HG03097 (cell line): ENCODE measurements around the gene CBFB.
"Not testable (repeated sequence)": the region's sequence is repeated elsewhere in the genome, so short reads cannot be mapped to it uniquely, and the experiment has no call there.

Experiments used
- ATAC-seq: cut with Tn5 transposase; IDR thresholded peaks from one replicate; pipeline ENCODE4 v1.9.1; 2021; ENCODE audit not compliant: unreplicated experiment, low FRiP score

The CBFB gene

DNA sequence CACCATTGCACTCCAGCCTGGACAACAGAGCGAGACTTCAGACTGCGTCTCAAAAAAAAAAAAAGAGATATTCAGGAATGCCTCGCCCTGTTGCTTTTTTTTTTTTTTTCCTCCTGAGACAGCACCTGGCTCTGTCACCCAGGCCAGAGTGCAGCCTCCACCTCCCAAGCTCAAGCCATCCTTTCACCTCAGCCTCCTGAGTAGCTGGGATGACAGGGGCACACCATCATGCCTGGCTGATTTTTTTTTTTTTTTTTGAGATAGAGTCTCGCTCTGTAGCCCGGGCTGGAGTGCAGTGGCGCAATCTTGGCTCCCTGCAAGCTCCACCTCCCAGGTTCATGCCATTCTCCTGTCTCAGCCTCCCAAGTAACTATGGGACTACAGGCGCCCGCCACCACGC lies 88.8 kb downstream of the CBFB start:
- ATAC-seq: no peak

DNA sequence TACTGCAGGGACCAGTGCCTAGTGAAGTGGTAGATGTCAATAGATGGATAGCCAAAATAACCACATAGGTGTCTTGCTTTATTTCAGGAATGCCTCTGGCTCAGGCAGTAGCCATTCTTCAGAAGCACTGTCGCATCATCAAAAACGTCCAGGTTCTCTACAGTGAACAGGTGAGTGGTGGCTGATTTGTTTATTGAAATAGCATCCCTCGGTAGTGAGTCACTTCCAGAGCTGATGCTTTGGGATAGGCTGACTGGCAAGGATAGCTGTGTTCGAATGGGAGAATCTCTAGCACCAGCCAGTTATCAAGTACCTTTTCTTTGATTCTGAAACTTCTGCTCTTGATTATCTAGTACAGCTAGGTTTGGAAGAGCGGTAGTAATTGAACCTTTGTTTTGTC lies 91.1 kb downstream of the CBFB start:
- no peak for ATAC-seq

DNA sequence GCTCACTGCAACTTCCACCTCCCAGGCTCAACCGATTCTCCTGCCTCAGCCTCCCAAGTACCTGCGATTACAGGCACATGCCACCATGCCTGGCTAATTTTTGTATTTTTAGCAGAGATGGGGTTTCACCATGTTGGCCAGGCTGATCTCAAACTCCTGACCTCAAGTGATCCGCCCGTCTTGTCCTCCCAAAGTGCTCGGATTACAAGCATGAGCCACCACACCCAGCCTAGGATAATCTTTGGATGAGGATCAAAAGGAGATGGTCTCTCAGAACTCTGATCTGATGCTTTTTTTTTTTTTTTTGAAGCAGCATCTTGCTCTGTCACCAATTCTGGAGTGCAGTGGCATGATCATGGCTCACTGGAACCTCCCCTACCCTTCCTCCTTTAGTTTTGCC lies 93.8 kb downstream of the CBFB start:
- ATAC-seq: not testable (repeated sequence)

DNA sequence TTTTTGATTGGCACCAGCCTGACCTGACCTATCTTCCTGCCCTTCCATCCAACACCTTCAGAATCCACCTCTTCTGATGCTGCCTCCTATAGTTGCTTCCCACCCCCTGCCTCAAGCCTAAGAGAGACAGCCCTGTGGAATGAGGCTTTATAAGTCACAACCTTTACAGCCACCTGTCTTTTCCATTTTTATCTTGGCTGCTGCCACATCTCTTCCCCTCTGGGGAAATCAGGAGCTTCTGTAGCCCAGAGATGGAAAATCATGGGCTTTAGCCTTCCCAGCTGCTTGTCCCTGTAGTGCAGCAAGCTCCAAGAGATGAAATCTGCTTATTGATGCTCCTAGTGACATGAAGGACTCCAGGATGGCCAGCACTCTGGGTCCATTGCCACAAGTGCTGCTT lies 99.5 kb downstream of the CBFB start:
- no peak for ATAC-seq

DNA sequence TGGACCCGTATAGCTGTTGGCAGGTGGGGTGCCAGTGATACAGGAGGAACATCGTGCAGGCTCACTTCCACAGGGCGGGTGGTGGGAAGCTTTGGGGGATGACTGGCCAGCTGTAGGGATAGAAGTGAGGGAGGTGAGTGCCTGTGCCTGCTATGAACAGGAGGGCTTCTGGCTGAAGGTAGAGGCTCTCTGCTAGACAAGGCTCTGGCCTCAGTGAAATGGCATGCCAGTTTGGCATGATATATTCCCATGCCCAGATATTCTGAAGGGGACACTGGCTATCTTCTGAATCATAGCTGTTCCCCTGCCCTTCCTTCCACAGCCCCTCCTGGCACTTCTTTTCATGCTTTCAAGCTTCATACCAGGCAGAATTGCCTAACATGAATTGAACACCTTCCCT lies 99.9 kb downstream of the CBFB start:
- ATAC-seq: no peak

DNA sequence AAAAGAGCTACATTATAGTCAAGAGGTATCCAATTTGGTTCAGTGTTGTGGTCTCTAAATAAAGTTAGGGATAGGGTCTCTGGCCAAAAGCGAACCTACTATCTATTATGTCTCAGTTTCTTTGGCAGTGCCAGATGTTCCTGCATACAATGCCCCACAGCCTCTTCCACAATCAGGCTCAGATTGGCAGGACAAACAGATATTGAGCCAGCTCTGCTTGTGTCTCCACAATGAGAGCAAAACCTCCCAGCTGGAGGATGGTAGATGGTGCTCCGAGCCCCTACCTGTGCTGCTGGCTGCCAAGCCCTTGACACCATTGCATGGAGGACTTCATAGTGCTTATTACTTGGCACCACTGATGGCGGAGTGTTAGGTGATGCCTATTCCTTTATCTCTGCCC lies 100.5 kb downstream of the CBFB start:
- ATAC-seq: no peak

DNA sequence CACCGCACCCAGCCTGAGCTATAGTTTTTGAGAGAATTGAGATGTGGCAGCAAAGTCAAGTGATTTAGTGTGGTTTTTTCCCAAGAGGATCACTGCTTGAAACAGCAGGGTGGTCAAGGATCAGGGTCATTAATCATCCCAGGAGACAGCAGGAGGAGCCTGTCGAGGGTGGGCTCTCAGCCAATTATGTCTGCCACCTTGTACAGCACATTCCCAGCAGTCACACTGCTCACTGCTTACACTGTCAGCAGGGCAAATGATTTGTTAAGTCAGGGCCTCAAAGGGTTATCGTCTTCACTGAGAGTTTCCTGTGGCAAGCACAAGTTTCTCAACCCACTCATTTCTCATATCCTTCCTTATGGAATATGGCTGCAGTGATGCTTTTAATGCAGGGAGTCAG lies 108.7 kb downstream of the CBFB start:
- ATAC-seq: no peak

DNA sequence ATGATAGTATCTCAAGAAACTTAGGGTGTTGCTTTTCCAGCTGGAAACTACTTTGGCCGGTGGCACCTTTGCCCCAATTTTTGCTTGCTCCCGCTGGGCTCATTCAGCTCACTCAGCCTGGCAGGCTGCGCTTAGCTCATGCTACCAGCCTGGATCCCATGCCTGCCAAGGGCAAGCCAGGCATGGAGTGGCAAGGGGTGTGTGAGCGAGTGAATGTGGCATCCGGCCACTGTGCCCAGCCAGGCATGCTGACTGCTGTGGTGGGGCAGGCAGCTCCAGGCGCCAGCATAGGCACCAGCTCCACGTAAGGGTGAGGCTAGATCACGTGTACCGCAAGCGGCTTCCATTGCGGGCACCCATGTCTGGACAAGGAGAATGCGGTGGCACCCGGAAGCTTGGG lies 112.4 kb downstream of the CBFB start:
- ATAC-seq: no peak

DNA sequence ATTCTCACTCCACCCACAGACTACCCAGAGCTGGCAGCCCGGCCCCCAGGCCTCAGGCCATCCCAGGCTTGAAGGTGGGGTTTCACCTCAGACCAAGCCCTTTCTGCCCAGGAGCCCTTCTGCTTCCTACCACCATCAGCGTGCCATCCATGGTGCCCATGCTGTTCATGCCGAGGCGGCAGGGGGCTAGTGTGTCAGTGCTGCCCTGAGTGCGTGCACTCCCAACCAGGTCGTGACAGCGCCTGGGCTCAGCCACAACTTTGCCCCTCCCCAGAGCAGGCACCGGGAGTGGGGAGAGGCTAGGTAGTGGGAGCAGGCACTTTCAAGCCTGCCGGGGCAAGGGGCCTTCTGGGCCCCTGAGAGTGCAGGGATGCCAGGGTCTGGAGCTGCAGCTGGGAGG lies 113.4 kb downstream of the CBFB start:
- ATAC-seq: no peak

DNA sequence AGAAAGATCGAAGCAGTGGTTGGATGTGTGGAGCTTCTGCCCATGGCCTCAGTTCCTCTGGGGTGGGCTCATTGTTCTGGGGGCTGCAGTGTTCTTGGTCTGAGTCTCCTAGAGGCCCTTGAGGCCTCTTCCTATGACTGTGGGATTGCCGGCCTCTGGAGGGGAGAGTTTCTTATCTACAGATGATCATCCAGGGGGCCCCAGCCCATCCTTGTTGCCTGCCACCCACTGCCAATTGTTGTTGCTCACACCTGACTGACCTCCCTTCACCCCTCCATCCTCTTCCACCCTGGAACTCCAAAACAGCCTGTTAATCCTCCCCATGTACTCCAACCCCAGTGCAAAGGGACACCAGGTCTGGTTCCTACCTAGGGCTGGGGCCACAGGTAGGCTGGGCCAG lies 116.0 kb downstream of the CBFB start:
- ATAC-seq: no peak

DNA sequence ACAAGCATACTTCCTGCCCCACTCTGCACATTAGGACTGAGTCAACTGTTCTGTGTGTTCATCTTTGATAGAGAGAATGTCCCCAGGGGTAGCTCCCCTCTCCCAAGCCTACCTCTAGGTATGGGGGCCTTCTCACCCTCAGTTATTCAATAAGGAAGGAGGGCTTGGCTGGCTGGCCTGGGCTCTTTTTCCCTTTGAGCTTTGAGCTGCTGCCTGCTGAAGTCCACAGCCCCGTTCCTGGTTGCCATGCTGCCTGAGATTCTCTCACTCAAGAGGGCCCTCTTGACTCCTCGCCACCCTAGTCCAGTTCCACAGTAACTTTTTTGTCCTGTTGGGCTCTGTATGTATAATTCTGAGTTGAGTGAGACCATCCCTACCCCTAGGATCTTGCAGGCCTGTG lies 116.8 kb downstream of the CBFB start:
- ATAC-seq: no peak

DNA sequence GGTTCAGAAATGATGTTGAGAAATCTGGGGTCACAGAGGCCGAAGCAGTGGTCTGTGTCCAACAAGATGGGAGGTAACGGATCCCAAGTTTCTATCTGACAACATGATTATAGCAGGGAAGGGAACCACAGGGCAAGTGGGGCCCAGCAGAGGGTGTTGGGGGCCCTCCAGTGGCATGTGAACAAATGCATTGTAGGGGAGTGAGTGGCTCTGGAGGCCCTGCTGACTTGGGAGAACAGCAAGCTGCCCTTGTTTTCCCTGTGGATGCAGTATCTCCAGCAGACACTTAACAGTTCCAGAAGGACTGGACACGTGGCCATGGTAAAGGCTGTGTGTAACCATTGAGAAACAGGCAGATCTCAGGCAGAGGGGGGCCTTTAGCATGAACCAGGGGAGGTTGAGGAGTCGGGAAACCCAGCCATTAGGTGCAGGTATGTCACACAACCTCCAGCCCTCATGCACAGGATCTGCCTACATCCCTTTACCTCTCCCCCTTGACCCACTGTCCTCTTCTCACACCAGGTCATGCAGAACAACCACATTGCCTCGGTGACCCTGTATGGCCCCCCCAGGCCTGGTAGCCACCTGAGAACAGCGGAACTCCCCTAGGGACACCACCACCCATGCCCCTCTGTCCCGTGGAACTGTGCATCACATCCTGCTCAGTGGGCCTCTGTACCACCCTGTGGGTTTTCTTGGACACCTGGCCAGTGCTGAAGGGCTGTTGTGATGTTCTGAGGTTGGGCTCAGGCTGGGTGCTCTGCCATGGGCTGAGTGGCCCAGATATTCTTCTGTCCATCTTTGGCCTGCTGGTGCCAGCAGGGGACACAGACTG lies 117.8 kb downstream of the CBFB start:
- ATAC-seq: no peak

DNA sequence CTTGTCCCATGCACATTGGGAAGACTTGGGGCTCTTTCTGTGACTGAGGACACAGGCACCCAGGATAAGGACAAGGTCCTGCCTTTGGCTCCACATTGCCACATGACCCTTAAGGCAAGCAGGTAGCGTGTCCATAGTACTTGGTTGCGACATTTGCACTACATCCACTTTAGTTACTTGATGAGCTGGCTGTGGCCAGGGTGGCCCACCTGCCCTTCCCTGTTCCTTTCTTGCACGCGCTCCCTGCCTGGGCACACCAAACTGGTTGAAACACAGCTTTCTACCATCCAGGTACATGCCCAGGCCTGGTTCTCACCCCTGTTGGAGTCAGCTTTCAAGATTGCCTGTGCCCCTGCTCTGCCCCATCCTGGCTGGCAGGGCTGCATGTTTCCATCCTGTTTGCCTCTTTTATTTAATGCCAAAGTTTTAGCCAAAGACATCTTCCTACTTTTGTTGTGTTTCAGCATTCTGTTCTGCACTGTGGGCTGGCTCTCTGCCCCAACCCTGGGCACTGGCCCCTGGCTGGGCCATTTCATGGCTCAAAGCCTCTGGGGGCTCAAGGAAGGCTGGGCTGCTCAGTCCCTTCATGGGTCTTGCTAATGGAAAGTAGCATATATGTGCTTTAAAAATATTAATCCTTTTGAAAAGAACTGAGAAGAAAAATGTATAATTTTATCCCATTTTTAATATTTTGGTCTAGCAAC lies 118.6 kb downstream of the CBFB start:
- no peak for ATAC-seq

DNA sequence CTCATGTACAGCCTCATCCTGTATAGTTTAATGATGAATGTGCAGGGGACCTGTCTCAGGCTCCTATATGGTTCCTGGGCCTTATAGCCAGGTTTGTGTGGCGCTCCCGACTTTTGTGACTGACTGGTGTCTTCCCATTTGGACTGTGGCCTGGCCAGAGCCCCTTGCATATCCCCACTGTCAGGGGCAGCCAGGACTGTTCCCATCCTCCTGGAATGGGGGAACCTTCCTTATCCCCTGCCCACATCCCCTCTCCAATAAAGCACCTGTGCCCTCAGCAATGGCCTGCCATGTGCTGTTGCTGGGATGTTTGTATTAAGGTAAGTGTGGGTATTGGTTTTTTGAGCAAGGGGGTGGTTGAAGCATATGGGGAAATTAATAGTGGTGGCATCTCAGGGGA lies 119.3 kb downstream of the CBFB start:
- ATAC-seq: no peak

DNA sequence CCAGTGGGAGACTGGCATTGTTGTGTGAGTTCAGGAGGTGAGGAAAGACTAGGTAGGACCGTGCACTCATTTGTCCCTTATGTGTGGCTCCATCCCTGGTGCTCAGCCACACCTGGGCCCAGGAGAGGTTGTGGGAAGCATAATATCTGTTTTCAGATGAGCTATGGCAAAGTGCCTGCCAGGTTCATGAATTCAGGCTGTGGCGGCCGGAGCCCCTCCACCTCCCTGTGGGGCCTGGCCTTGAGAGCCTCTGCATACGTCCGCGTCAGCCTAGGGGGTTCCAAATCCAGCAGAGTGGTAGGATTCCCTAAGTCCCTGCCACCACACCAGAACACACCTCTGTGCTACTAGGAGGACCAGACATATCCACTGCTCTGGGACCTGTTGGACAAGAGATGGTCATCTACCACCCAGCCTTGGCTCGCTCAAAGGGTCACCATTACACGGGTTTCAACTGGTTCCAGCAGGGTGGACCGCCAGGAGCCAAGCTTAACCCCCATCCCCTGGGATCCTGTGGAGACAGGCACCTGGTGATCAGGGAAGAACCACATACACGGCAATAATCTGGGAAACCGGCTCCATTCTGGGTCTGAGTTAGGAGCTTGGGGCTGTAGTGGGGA lies 119.8 kb downstream of the CBFB start:
- ATAC-seq: no peak

DNA sequence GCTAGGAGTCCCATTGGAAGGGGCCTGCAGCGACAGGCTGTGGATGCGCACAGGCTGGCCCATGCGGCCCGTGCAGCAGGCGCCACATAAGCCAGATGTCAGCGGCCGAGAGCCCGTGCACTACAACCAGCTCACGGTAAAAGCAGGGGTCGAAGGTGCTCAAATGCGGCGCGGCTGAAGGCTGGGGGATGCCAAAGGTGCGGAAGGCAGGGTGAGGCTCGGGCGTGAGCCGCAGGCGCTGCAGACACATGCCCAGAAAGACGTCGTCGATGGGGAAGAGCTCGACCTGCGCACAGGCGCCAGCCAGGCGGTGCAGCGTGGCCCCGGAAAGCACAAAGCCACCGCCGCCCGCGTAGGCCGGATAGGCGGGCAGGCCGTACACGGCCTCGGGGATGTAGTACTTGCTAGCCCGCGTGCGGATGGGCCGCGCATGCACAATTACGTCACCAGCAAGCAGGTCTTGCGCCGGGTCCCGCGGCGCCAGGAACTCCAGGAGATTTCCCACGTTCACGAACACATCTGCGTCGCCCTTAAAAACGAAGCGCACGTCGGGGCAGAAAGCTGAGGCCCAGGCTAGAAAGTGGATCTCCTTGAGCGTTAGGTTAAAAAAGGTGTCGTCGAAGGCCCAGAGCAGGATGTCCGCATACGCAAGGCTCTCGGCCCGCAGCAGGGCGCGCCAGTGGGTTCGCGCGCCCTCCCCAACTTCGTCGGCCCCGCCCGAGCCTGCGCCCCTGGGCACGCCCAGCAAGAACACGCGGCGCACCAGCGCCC lies 120.5 kb downstream of the CBFB start:
- no peak for ATAC-seq

DNA sequence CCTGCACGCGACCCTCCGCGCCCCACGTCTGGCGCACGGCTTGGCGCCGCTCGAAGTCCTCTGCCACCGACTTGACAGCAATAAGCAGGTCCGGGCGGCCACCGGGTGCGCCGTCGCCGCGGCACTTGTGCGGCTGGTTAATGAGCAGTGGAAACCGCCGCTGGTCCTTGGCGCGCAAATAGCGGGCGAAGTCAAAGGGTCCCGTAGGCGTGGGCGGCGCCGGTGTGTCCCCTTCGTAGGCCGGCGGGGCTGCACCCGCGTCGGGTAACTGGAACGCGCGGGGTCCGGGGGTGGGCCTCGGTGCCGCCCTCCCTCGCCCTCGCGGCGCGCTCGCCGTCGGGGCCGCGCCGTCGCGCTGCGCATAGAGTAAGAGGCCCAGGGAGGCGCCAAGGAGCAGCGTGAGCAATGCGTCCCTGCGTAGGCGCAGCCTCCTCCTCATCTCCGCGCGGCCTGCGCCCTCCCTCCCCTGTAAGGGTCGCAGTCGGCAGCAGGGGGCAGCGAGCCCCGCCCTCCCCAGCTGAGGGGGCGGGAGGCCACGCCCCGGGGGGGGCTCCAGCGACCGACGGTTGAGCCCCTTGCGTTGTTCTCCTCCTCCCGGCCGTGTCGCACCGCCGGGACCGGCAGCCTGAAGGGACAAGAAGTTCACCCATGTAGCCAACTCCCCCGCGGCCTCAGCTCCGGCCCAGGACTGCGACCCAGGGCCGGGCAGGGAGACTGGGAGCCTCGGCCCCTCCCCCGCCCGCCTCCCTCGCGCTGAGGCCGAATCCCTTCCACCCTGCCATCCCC lies 121.3 kb downstream of the CBFB start:
- ATAC-seq: no peak
